HepG2 (cell line): ENCODE measurements around the gene FCRL2. TPM values are rescaled to one million over a fixed set of nuclear protein-coding genes. Genes with fewer than 3 reads are reported as not detected.

ENCODE experiments used
- ATAC-seq: fragments of 200-7000 bp; cut with Tn5 transposase; 3 replicates; pipeline ENCODE4 v1.9.1; 2020; ENCODE audit warnings: mild to moderate bottlenecking, moderate library complexity
- BruUV-seq: library from RNA; stranded (reverse); fragments of 400-500 nt; replicated peaks from 2 replicates; lab custom pipeline; 2021; lab: Mats Ljungman, UMichigan
- CTCF ChIA-PET: fragments of 300-600 bp; formaldehyde crosslinking; extraction: SDS; loops from one replicate; lab custom pipeline; 2021; ENCODE audit warnings: low total read pairs, inconsistent platforms, low intra/inter-chr PET ratio; lab: Yijun Ruan, JAX
- POLR2A ChIA-PET: fragments of 350-600 bp; sonication (Branson Sonifier 250); formaldehyde crosslinking; loops from one replicate; lab custom pipeline; 2020; ENCODE audit warnings: antibody characterized with exemption, inconsistent platforms; lab: Yijun Ruan, JAX
- DNase-seq: peaks from one replicate; pipeline ENCODE4 v3.0.0-alpha.2; 2015; ENCODE audit warnings: low spot score
- FAIRE-seq: peaks from 3 replicates; lab custom pipeline; 2011; peaks lifted over from hg19 to GRCh38; lab: Jason Lieb, UNC
- H2AFZ ChIP-seq: one replicate; pipeline ENCODE4 v1.6.1; 2011; ENCODE audit warnings: low read length, inconsistent platforms
- H3K27ac ChIP-seq: fragments of 300-600 bp; 3 replicates; pipeline ENCODE4 v1.8.0; 2011; ENCODE audit warnings: mixed run types, mild to moderate bottlenecking, mixed read lengths, low read length, inconsistent platforms; ENCODE audit not compliant: insufficient read depth; ENCODE audit errors: extremely low read length
- H3K27me3 ChIP-seq, 2 experiments: fragments of 200-600 bp in 1 of 2; 2 replicates in 1 of 2; 3 replicates in 1 of 2; pipeline versions ENCODE4 v1.6.0 to v1.8.0; 2011; ENCODE audit warnings: low read length in 2 of 2, mild to moderate bottlenecking in 2 of 2, moderate library complexity in 2 of 2, inconsistent platforms in 1 of 2; ENCODE audit not compliant: insufficient read depth in 2 of 2, control insufficient read depth in 1 of 2
- H3K36me3 ChIP-seq, 2 experiments: fragments of 200-600 bp in 1 of 2; replicated peaks in 1 of 2; 2 replicates in 1 of 2; 3 replicates in 1 of 2; pipeline versions ENCODE4 v1.5.1 to v1.8.0; 2011; ENCODE audit warnings: low read length in 2 of 2, inconsistent platforms in 1 of 2; ENCODE audit not compliant: insufficient read depth in 2 of 2, control insufficient read depth in 1 of 2
- H3K4me1 ChIP-seq: 2 replicates; pipeline ENCODE4 v1.5.1; 2012; ENCODE audit warnings: low read length, inconsistent platforms; ENCODE audit not compliant: insufficient read depth
- H3K4me2 ChIP-seq: 2 replicates; pipeline ENCODE4 v1.6.0; 2011; ENCODE audit warnings: low read depth, low read length, inconsistent platforms
- H3K4me3 ChIP-seq, 3 experiments: fragments of 200-600 bp in 1 of 3; sonication (generic), shearing (Covaris generic) in 1 of 3; replicated peaks in 1 of 3; 2 replicates each; pipeline ENCODE4 v1.5.1; 2011 to 2016; ENCODE audit warnings: low read length in 3 of 3, inconsistent platforms in 2 of 3, low read depth in 2 of 3, mild to moderate bottlenecking in 2 of 3, control low read depth in 1 of 3, mixed read lengths in 1 of 3; ENCODE audit not compliant: insufficient read depth in 1 of 3
- H3K79me2 ChIP-seq: one replicate; pipeline ENCODE4 v1.6.1; 2011; ENCODE audit warnings: low read length, inconsistent platforms; ENCODE audit not compliant: insufficient read depth
- H3K9ac ChIP-seq: 2 replicates; pipeline ENCODE4 v1.6.0; 2011; ENCODE audit warnings: mild to moderate bottlenecking, low read depth, low read length, inconsistent platforms; ENCODE audit not compliant: insufficient read depth
- H3K9me3 ChIP-seq: 2 replicates; pipeline ENCODE4 v1.5.1; 2012; ENCODE audit warnings: mild to moderate bottlenecking, low read length
- H4K20me1 ChIP-seq: 2 replicates; pipeline ENCODE4 v1.6.0; 2011; ENCODE audit warnings: inconsistent platforms, mild to moderate bottlenecking, low read length, moderate library complexity; ENCODE audit not compliant: insufficient read depth
- ETV6 ChIP-seq: sonication (generic); formaldehyde crosslinking; conservative IDR thresholded peaks from 2 replicates; pipeline ENCODE4 v1.4.0; 2020; ENCODE audit warnings: missing genetic modification reagents
- FOXM1 ChIP-seq: sonication (generic); formaldehyde crosslinking; IDR thresholded peaks from 2 replicates; pipeline ENCODE4 v1.5.0; 2020; ENCODE audit warnings: missing genetic modification reagents
- JUND ChIP-seq: sonication (generic); formaldehyde crosslinking; IDR thresholded peaks from 2 replicates; pipeline ENCODE4 v1.8.0; 2022; ENCODE audit warnings: mild to moderate bottlenecking, missing genetic modification reagents
- MZF1 ChIP-seq: sonication (generic); formaldehyde crosslinking; IDR thresholded peaks from 2 replicates; pipeline ENCODE4 v1.8.1; 2023; ENCODE audit warnings: mild to moderate bottlenecking, missing genetic modification reagents, borderline replicate concordance
- RFX3 ChIP-seq: IDR thresholded peaks from 2 replicates; pipeline ENCODE4 v1.6.1; 2016; ENCODE audit warnings: missing biosample characterization, missing genetic modification reagents
- SRSF1 ChIP-seq: fragments of 200-400 bp; formaldehyde crosslinking; optimal IDR thresholded peaks from 2 replicates; pipeline ENCODE3; 2017; ENCODE audit warnings: mild to moderate bottlenecking, low read depth, low read length, moderate library complexity
- SYNCRIP ChIP-seq: fragments of 200-400 bp; formaldehyde crosslinking; IDR thresholded peaks from 2 replicates; pipeline ENCODE4 v1.6.1; 2018; ENCODE audit warnings: mild to moderate bottlenecking, low read depth, low read length; ENCODE audit not compliant: insufficient read depth
- ZNF143 ChIP-seq: sonication (generic); formaldehyde crosslinking; IDR thresholded peaks from 2 replicates; pipeline ENCODE4 v1.4.0; 2020; ENCODE audit warnings: missing genetic modification reagents
- ZNF225 ChIP-seq: sonication (generic); formaldehyde crosslinking; IDR thresholded peaks from 2 replicates; pipeline ENCODE4 v1.4.0; 2020; ENCODE audit warnings: mild to moderate bottlenecking, missing genetic modification reagents
- ZNF543 ChIP-seq: sonication (generic); formaldehyde crosslinking; IDR thresholded peaks from 2 replicates; pipeline ENCODE4 v1.4.0; 2020; ENCODE audit warnings: mild to moderate bottlenecking, missing genetic modification reagents
- ZNF570 ChIP-seq: sonication (generic); formaldehyde crosslinking; IDR thresholded peaks from 2 replicates; pipeline ENCODE4 v1.4.0; 2020; ENCODE audit warnings: mild to moderate bottlenecking, missing genetic modification reagents, borderline replicate concordance
- WGBS: methylation state at CpG from one replicate; pipeline ENCODE4 v1.1.6; 2017; ENCODE audit warnings: low lambda C conversion rate; 5-methylcytosine and 5-hydroxymethylcytosine counted together
- in situ Hi-C: cut with HindIII; loops from 2 replicates; pipeline ENCODE4 v1.10.0; 2017; ENCODE audit warnings: low pct_unique_long_range_greater_than_20kb; ENCODE audit not compliant: extremely low pct_ligation_motif_present
- intact Hi-C: fragments of 100-400 bp; cut with micrococcal nuclease; formaldehyde crosslinking; loops from one replicate; pipeline ENCODE4 v1.10.0; 2022; ENCODE audit not compliant: unreplicated experiment
- polyA plus RNA-seq, 8 experiments: library from polyadenylated mRNA; depleted of rRNA in 3 of 8; stranded (reverse) in 7 of 8; unstranded in 1 of 8; fragments of >200 nt; fragmentation: Illumina TruSeq in 4 of 8; extraction: Trizol in 4 of 8; gene quantifications; 2 replicates each; pipeline versions ENCODE4 v1.2.1 to v1.2.3, GENCODE V29; 2011 to 2016; ENCODE audit warnings: low read depth in 4 of 8, missing spikeins in 1 of 8, mixed read lengths in 1 of 8; ENCODE audit not compliant: insufficient read depth in 1 of 8
- total RNA-seq, 5 experiments: library from RNA; depleted of rRNA; stranded (reverse); fragments of >200 nt; fragmentation: Illumina TruSeq; extraction: Trizol; gene quantifications; 2 replicates each; pipeline ENCODE4 v1.2.3, GENCODE V29; 2016; ENCODE audit warnings: low read depth in 1 of 5
- TF ChIP-seq, protein P1 (sequence below), 2 experiments: sonication (generic) in 1 of 2; formaldehyde crosslinking in 1 of 2; IDR thresholded peaks; 2 replicates each; pipeline versions ENCODE4 v1.4.0 to v1.6.1; 2016 to 2020; ENCODE audit warnings: borderline replicate concordance in 1 of 2, low read depth in 1 of 2, mild to moderate bottlenecking in 1 of 2, missing genetic modification reagents in 1 of 2
- TF ChIP-seq, protein P2 (sequence below): sonication (generic); formaldehyde crosslinking; conservative IDR thresholded peaks from 2 replicates; pipeline ENCODE4 v1.4.0; 2020; ENCODE audit warnings: mild to moderate bottlenecking, missing genetic modification reagents, moderate library complexity
- TF ChIP-seq, protein P3 (sequence below): IDR thresholded peaks from 2 replicates; pipeline ENCODE4 v1.6.1; 2018; ENCODE audit warnings: missing genetic modification reagents

Gene FCRL2
- total and polyA plus RNA-seq, 2 of the 13 experiments (the other 11 are each of a cell fraction or from before 2014, with no cell fraction given), result not detected

DNA sequence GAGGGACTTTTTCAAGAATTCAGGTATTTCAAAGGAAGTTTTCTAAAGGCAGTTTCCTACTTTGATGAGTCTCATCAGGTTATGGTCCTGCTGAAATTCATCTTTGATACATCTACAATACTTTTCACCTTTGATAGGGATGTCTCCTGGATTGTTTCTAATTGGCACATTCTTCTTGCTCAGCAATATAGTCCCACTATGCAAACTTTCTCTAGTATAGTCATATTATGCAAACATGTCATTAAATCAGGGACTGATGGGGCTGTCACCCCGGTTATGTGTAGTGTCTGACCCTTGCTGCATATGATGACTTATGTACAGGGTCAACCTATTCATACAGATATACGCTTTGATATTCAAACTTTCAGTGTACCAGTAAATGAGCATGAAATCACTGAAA is 43.4 kb upstream of the FCRL2 start (continued):
- TF ChIP-seq SYNCRIP (no peak), SRSF1 (no peak)

DNA sequence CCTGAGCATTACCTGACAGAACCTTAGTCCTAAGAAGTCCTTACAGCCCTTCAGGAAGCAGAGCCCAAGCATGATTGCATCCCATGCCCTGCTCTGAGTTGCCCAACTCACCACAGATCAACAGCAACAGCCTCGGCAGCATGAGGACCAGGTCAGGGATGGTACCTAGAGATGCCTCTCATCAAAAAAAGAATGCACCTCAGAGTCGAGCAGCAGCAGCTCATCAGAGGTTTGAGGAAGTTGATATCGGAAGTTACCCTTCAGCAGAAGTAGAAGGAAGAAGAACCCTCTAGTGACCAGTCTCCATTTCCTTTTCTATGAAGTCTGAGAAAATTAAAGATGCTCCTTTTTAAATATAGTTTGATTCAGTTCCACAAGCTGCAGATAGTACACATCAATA is 43.0 kb upstream of the FCRL2 start, which contains the start of gene FCRL1:
FCRL1 (minus strand) TSS at position 225 of the 400 bp plus-strand sequence; CDS start at position 142, 83 bp downstream.
- in situ Hi-C loops, result no loop called here
- DNase-seq, result no peak
- CTCF ChIA-PET, result no interaction called here
- no peak for TF ChIP-seq ETV6
- TF ChIP-seq JUND (CRISPR knock-in tag), result no peak
- TF ChIP-seq RFX3 (CRISPR knock-in tag), result no peak
- no peak for TF ChIP-seq ZNF143 (CRISPR knock-in tag)
- TF ChIP-seq ZNF570 (CRISPR knock-in tag), result no peak
- TF ChIP-seq ZNF543 (CRISPR knock-in tag), result no peak
- no peak for TF ChIP-seq FOXM1 (CRISPR knock-in tag)
- TF ChIP-seq ZNF225, result no peak
- TF ChIP-seq, protein P1, sequence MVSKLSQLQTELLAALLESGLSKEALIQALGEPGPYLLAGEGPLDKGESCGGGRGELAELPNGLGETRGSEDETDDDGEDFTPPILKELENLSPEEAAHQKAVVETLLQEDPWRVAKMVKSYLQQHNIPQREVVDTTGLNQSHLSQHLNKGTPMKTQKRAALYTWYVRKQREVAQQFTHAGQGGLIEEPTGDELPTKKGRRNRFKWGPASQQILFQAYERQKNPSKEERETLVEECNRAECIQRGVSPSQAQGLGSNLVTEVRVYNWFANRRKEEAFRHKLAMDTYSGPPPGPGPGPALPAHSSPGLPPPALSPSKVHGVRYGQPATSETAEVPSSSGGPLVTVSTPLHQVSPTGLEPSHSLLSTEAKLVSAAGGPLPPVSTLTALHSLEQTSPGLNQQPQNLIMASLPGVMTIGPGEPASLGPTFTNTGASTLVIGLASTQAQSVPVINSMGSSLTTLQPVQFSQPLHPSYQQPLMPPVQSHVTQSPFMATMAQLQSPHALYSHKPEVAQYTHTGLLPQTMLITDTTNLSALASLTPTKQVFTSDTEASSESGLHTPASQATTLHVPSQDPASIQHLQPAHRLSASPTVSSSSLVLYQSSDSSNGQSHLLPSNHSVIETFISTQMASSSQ (IDR thresholded peaks at IDR 0.05; ENCODE audit: low read depth), result no peak
- TF ChIP-seq, protein P1 (CRISPR knock-in tag; IDR thresholded peaks at IDR 0.05; ENCODE audit: borderline replicate concordance), result no peak
- TF ChIP-seq, protein P2, sequence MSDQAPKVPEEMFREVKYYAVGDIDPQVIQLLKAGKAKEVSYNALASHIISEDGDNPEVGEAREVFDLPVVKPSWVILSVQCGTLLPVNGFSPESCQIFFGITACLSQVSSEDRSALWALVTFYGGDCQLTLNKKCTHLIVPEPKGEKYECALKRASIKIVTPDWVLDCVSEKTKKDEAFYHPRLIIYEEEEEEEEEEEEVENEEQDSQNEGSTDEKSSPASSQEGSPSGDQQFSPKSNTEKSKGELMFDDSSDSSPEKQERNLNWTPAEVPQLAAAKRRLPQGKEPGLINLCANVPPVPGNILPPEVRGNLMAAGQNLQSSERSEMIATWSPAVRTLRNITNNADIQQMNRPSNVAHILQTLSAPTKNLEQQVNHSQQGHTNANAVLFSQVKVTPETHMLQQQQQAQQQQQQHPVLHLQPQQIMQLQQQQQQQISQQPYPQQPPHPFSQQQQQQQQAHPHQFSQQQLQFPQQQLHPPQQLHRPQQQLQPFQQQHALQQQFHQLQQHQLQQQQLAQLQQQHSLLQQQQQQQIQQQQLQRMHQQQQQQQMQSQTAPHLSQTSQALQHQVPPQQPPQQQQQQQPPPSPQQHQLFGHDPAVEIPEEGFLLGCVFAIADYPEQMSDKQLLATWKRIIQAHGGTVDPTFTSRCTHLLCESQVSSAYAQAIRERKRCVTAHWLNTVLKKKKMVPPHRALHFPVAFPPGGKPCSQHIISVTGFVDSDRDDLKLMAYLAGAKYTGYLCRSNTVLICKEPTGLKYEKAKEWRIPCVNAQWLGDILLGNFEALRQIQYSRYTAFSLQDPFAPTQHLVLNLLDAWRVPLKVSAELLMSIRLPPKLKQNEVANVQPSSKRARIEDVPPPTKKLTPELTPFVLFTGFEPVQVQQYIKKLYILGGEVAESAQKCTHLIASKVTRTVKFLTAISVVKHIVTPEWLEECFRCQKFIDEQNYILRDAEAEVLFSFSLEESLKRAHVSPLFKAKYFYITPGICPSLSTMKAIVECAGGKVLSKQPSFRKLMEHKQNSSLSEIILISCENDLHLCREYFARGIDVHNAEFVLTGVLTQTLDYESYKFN (CRISPR knock-in tag), result no peak
- TF ChIP-seq MZF1 (CRISPR knock-in tag), result no peak
- TF ChIP-seq, protein P3, sequence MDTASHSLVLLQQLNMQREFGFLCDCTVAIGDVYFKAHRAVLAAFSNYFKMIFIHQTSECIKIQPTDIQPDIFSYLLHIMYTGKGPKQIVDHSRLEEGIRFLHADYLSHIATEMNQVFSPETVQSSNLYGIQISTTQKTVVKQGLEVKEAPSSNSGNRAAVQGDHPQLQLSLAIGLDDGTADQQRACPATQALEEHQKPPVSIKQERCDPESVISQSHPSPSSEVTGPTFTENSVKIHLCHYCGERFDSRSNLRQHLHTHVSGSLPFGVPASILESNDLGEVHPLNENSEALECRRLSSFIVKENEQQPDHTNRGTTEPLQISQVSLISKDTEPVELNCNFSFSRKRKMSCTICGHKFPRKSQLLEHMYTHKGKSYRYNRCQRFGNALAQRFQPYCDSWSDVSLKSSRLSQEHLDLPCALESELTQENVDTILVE (CRISPR knock-in tag), result no peak

More for the DNA sequence above, 43.0 kb upstream of the FCRL2 start, which contains the start of gene FCRL1:
- Histone ChIP-seq H3K27ac (no peak within 1 kb of the TSS), H3K4me1 (no peaks in the 10 kb centered on the region), H2AFZ (no peak within 1 kb of the TSS), H3K27me3 (no peaks in the 10 kb centered on the region), H3K9me3 (no peaks in the 10 kb centered on the region), H3K36me3 (no peaks in the 10 kb centered on the region), H3K9ac (no peak within 1 kb of the TSS), H3K4me2 (no peak within 1 kb of the TSS), H3K79me2 (no peaks in the 10 kb centered on the region), H4K20me1 (no peaks in the 10 kb centered on the region), H3K4me3 (no peak within 1 kb of the TSS)
- BruUV-seq, result no TSS peak
- no peak for FAIRE-seq
- WGBS, result 0% methylated on average over 3 of the region's 3 CpGs
- no peak for ATAC-seq
- POLR2A ChIA-PET, result no interaction called here
- intact Hi-C loops, result no loop called here
